Measurements from ENCODE around the gene TTLL12.

TTLL12 gene

GRCh38 chr22:43167001-43167589 lies 19.8 kb downstream of the TTLL12 start:
- peaks cover 34% of the 10 kb centered on the region for H3K36me3 ChIP-seq (ENCODE audit: control insufficient read depth, low read length)
- H3K4me3 ChIP-seq (ENCODE audit: low read length): no peak overlapping the region
- no peak for TF ChIP-seq EZH2phosphoT487 (IDR thresholded peaks at IDR 0.05; ENCODE audit: borderline replicate concordance, low read length)
- TF ChIP-seq CTCF (IDR thresholded peaks at IDR 0.05; ENCODE audit: low read depth, low read length, poor library complexity, severe bottlenecking): no peak
- H3K27ac ChIP-seq (ENCODE audit: low read depth, low read length): no peak overlapping the region
- H3K79me2 ChIP-seq (ENCODE audit: control insufficient read depth, low read length): no peaks in the 10 kb centered on the region
- peaks cover 10% of the 10 kb centered on the region for H3K4me1 ChIP-seq (ENCODE audit: control insufficient read depth, low read length)
- H3F3A ChIP-seq (ENCODE audit: control insufficient read depth, insufficient read depth): no peaks in the 10 kb centered on the region
- peaks cover 17% of the 10 kb centered on the region for H3K27me3 ChIP-seq (ENCODE audit: control insufficient read depth, low read length)
- no peak overlapping the region for H3K4me2 ChIP-seq (ENCODE audit: low read length)
- H3K9me3 ChIP-seq (ENCODE audit: control insufficient read depth, insufficient read depth, low read length): no peaks in the 10 kb centered on the region
- H3K9me2 ChIP-seq (replicated peaks; ENCODE audit: control insufficient read depth, low read length): no peaks in the 10 kb centered on the region
- no peaks in the 10 kb centered on the region for H4K20me1 ChIP-seq (ENCODE audit: control insufficient read depth, insufficient read depth, low read depth, low read length)

DNA sequence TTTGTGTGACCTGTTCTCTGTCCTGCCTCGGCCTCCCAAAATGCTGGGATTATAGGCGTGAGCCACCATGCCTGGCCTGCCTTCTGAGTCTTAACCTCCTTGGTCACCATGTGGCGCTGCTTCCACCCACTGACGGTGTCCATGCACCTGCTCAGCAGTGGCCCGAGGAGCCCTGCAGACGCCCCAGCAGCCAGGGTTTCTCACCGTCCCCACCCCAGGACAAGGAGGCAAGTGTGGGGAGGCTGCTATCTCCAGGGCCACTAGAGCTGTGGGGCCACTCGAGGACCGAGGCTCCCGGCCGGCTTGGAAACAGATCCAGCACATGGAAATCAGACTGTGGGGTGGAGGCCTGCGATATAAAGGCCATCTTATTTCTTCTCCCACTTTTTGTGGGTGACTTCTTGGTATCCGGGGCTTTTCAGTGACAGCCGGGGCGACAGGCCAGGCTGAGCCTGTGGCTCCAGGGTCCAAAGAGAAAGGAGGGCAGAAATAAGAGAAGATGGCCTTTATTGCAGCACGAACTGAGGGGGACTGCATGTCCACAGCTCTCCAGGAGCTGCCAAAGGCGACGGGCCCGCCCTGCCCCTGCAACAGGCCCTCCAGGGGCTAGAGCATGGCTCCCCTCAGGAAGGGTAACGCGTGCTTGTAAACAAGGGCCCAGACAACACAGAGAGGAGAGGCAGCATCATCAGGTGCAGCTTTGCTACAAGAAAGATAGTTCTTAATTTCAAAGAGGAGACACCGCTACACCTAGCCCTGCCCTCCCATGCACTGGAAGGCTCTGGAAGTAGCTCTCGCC lies 20.6 kb downstream of the TTLL12 start:
- Histone ChIP-seq H3K27me3 (ENCODE audit: control insufficient read depth, low read length) (peaks cover 17% of the 10 kb centered on the region), H3K36me3 (ENCODE audit: control insufficient read depth, low read length) (peaks cover 26% of the 10 kb centered on the region), H3K79me2 (ENCODE audit: control insufficient read depth, low read length) (no peaks in the 10 kb centered on the region), H3K27ac (ENCODE audit: low read depth, low read length) (no peak overlapping the region), H3K9me3 (ENCODE audit: control insufficient read depth, insufficient read depth, low read length) (no peaks in the 10 kb centered on the region), H3K9me2 (replicated peaks; ENCODE audit: control insufficient read depth, low read length) (no peaks in the 10 kb centered on the region), H3K4me2 (ENCODE audit: low read length) (no peak overlapping the region), H3K4me3 (ENCODE audit: low read length) (no peak overlapping the region), H4K20me1 (ENCODE audit: control insufficient read depth, insufficient read depth, low read depth, low read length) (no peaks in the 10 kb centered on the region), H3K4me1 (ENCODE audit: control insufficient read depth, low read length) (peaks cover 10% of the 10 kb centered on the region), H3F3A (ENCODE audit: control insufficient read depth, insufficient read depth) (no peaks in the 10 kb centered on the region)
- TF ChIP-seq EZH2phosphoT487 (IDR thresholded peaks at IDR 0.05; ENCODE audit: borderline replicate concordance, low read length) (no peak), CTCF (IDR thresholded peaks at IDR 0.05; ENCODE audit: low read depth, low read length, poor library complexity, severe bottlenecking) (no peak)

DNA sequence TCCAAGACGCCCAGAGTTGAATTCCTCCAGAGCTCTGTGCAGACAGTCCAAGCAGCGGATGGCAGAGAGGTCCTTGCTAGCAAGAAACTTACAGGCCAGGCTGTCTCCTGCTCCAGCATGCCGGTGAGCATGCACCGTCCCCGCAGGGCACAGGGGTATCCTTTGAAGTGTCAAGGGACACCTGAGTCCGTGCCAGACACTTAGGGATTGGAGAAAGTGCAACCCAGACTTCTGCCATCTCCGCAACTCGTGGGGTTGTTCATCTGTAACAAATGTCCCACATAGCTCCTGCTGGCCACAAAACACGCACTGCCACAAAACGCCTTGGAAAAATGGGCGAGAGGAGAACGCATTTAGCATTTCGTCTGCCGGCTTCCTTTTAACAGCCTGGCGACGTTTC lies 22.3 kb downstream of the TTLL12 start:
- H3K4me1 ChIP-seq (ENCODE audit: control insufficient read depth, low read length): peaks cover 10% of the 10 kb centered on the region
- no peaks in the 10 kb centered on the region for H3K9me3 ChIP-seq (ENCODE audit: control insufficient read depth, insufficient read depth, low read length)
- H3K4me2 ChIP-seq (ENCODE audit: low read length): no peak overlapping the region
- peaks cover 17% of the 10 kb centered on the region for H3K27me3 ChIP-seq (ENCODE audit: control insufficient read depth, low read length)
- H3K79me2 ChIP-seq (ENCODE audit: control insufficient read depth, low read length): no peaks in the 10 kb centered on the region
- TF ChIP-seq EZH2phosphoT487 (IDR thresholded peaks at IDR 0.05; ENCODE audit: borderline replicate concordance, low read length) (no peak), CTCF (IDR thresholded peaks at IDR 0.05; ENCODE audit: low read depth, low read length, poor library complexity, severe bottlenecking) (no peak)
- no peak overlapping the region for H3K4me3 ChIP-seq (ENCODE audit: low read length)
- no peaks in the 10 kb centered on the region for H4K20me1 ChIP-seq (ENCODE audit: control insufficient read depth, insufficient read depth, low read depth, low read length)
- H3K36me3 ChIP-seq (ENCODE audit: control insufficient read depth, low read length): peaks cover 13% of the 10 kb centered on the region
- no peak overlapping the region for H3K27ac ChIP-seq (ENCODE audit: low read depth, low read length)
- H3K9me2 ChIP-seq (replicated peaks; ENCODE audit: control insufficient read depth, low read length): no peaks in the 10 kb centered on the region
- H3F3A ChIP-seq (ENCODE audit: control insufficient read depth, insufficient read depth): no peaks in the 10 kb centered on the region
